A673 (cell line): ENCODE measurements around the gene PDGFC. TPM values are rescaled to one million over a fixed set of nuclear protein-coding genes. Genes with fewer than 3 reads are reported as not detected.

ENCODE experiments used
- BruUV-seq: library from RNA; stranded (reverse); fragments of 400-500 nt; replicated peaks from 2 replicates; lab custom pipeline; 2021; lab: Mats Ljungman, UMichigan
- CTCF ChIA-PET: fragments of 300-600 bp; sonication (Branson Sonifier 250); formaldehyde crosslinking; loops from one replicate; lab custom pipeline; 2022; ENCODE audit warnings: antibody characterized with exemption; lab: Charles Lee
- POLR2A ChIA-PET: fragments of 300-600 bp; sonication (Branson Sonifier 250); formaldehyde crosslinking; loops from one replicate; lab custom pipeline; 2022; ENCODE audit warnings: antibody characterized with exemption; ENCODE audit not compliant: low non-redundant PET; lab: Charles Lee
- DNase-seq: peaks from one replicate; pipeline ENCODE4 v3.0.0-alpha.2; 2015; ENCODE audit warnings: low spot score
- H3K27ac ChIP-seq: fragments of 200-600 bp; sonication (generic); 2 replicates; pipeline ENCODE4 v1.5.1; 2016; ENCODE audit warnings: mixed run types, low read depth, mild to moderate bottlenecking, mixed read lengths, antibody characterized with exemption, low read length; ENCODE audit not compliant: poor library complexity, severe bottlenecking
- H3K27me3 ChIP-seq: fragments of 200-600 bp; sonication (generic); replicated peaks from 2 replicates; pipeline ENCODE4 v1.6.1; 2017; ENCODE audit warnings: mixed run types, low read depth, mild to moderate bottlenecking, mixed read lengths, antibody characterized with exemption, low read length; ENCODE audit not compliant: insufficient read depth, poor library complexity
- H3K36me3 ChIP-seq: fragments of 200-600 bp; sonication (generic); 2 replicates; pipeline ENCODE4 v1.6.1; 2016; ENCODE audit warnings: mixed run types, mild to moderate bottlenecking, mixed read lengths, antibody characterized with exemption, low read length; ENCODE audit not compliant: insufficient read depth, poor library complexity, severe bottlenecking
- H3K4me1 ChIP-seq: fragments of 200-600 bp; sonication (generic); 2 replicates; pipeline ENCODE4 v1.6.1; 2017; ENCODE audit warnings: mixed run types, mild to moderate bottlenecking, mixed read lengths, antibody characterized with exemption, low read length; ENCODE audit not compliant: insufficient read depth, poor library complexity, severe bottlenecking
- H3K4me3 ChIP-seq: fragments of 200-600 bp; sonication (generic); 2 replicates; pipeline ENCODE4 v1.5.1; 2016; ENCODE audit warnings: low read depth, mixed run types, mild to moderate bottlenecking, mixed read lengths, low read length; ENCODE audit not compliant: poor library complexity, severe bottlenecking
- H3K9me3 ChIP-seq: fragments of 200-600 bp; sonication (generic); 2 replicates; pipeline ENCODE4 v1.6.1; 2016; ENCODE audit warnings: mixed run types, low read depth, mild to moderate bottlenecking, mixed read lengths, antibody characterized with exemption, low read length; ENCODE audit not compliant: poor library complexity, severe bottlenecking
- EZH2 ChIP-seq: fragments of 200-600 bp; sonication (generic); IDR thresholded peaks from 2 replicates; pipeline ENCODE4 v1.6.1; 2017; ENCODE audit warnings: borderline replicate concordance, low read depth, mild to moderate bottlenecking, mixed read lengths, antibody characterized with exemption, low read length; ENCODE audit not compliant: poor library complexity, severe bottlenecking
- intact Hi-C: fragments of 100-400 bp; cut with micrococcal nuclease; formaldehyde crosslinking; loops from one replicate; pipeline ENCODE4 v1.10.0; 2022; ENCODE audit not compliant: unreplicated experiment
- total RNA-seq: library from RNA; stranded (reverse); gene quantifications from 2 replicates; pipeline ENCODE4 v1.2.3, GENCODE V29; 2021
- TF ChIP-seq, protein P1 (sequence below): fragments of 300-800, 200-600 bp; sonication (generic); conservative IDR thresholded peaks from 2 replicates; pipeline ENCODE4 v1.5.1; 2017; ENCODE audit warnings: low read depth, mild to moderate bottlenecking, antibody characterized with exemption, low read length, moderate library complexity, mixed read lengths

The PDGFC gene
- total RNA-seq, 1 experiment from 2014 or later: 28.0 TPM

GRCh38 chr4:156800463-156800862 is 171.1 kb downstream of the PDGFC start:
- peaks cover 30% of the 10 kb centered on the region for H3K4me1 ChIP-seq
- no peaks in the 10 kb centered on the region for H3K27me3 ChIP-seq
- no peaks in the 10 kb centered on the region for H3K36me3 ChIP-seq
- TF ChIP-seq, protein P1, sequence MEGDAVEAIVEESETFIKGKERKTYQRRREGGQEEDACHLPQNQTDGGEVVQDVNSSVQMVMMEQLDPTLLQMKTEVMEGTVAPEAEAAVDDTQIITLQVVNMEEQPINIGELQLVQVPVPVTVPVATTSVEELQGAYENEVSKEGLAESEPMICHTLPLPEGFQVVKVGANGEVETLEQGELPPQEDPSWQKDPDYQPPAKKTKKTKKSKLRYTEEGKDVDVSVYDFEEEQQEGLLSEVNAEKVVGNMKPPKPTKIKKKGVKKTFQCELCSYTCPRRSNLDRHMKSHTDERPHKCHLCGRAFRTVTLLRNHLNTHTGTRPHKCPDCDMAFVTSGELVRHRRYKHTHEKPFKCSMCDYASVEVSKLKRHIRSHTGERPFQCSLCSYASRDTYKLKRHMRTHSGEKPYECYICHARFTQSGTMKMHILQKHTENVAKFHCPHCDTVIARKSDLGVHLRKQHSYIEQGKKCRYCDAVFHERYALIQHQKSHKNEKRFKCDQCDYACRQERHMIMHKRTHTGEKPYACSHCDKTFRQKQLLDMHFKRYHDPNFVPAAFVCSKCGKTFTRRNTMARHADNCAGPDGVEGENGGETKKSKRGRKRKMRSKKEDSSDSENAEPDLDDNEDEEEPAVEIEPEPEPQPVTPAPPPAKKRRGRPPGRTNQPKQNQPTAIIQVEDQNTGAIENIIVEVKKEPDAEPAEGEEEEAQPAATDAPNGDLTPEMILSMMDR: peak; percentile 30; the same call in 1 of the 2 replicates
- TF ChIP-seq EZH2: no peak
- DNase-seq: no peak
- H3K4me3 ChIP-seq: no peak overlapping the region
- H3K9me3 ChIP-seq: no peaks in the 10 kb centered on the region
- intact Hi-C loops: no loop called here
- no peak overlapping the region for H3K27ac ChIP-seq
- BruUV-seq: no TSS peak
- CTCF ChIA-PET: interaction anchor here (0.6 kb wide), 1 partner anchor 59 kb away, joined by 3 read pairs; no protein-coding TSS in a partner anchor
- POLR2A ChIA-PET: no interaction called here

DNA sequence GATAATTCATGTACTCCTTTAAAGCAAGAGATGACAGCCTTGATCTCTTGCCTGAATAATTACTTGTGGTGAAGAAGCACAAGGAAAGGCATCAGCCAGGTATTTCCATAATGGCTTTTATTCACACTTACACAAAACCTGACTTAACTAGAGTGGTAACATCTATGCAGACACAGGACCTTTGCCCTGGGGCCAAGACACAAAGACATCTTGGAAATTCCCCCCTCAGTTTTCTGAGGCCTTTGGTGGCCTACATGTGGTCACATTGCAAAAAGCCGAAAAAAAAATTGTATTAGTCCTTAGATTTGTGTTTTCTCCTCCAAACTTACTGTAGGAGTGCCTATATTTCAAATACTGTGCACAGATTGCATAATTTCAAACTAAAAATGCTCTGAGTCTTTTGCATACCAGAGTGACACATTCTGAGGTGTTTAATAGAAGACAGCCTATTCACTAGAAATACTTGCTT is 172.4 kb downstream of the PDGFC start:
- Histone ChIP-seq H3K27ac (no peak overlapping the region), H3K4me1 (peaks cover 33% of the 10 kb centered on the region), H3K4me3 (no peak overlapping the region), H3K27me3 (no peaks in the 10 kb centered on the region), H3K36me3 (no peaks in the 10 kb centered on the region), H3K9me3 (no peaks in the 10 kb centered on the region)
- no TSS peak for BruUV-seq
- POLR2A ChIA-PET: no interaction called here
- CTCF ChIA-PET: no interaction called here
- TF ChIP-seq, protein P1: no peak
- no peak for TF ChIP-seq EZH2
- no peak for DNase-seq
- intact Hi-C loops: no loop called here

DNA sequence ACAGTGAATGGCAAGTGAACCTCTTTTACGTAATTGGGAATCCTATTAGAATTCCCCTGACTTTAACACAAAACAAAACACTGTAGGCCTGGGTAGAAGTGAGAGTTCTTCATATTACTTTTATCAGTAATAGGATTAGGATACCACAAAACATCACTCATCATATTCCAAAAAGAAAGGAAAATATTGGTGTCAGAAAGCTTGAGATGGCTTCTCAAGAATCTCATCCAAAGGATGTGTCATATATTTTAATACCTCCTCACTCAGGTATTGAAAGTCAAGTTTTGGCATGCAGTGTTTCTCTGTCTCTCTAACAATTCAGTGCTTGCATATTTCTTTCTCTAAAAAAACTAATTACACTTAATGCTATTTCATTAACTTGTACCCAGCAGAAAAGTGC is 173.2 kb downstream of the PDGFC start:
- no TSS peak for BruUV-seq
- no peak for DNase-seq
- TF ChIP-seq, protein P1: no peak
- no peak for TF ChIP-seq EZH2
- Histone ChIP-seq H3K4me1 (peaks cover 33% of the 10 kb centered on the region), H3K27me3 (no peaks in the 10 kb centered on the region), H3K9me3 (no peaks in the 10 kb centered on the region), H3K4me3 (no peak overlapping the region), H3K36me3 (no peaks in the 10 kb centered on the region), H3K27ac (no peak overlapping the region)
- CTCF ChIA-PET: interaction anchor here (0.6 kb wide), 1 partner anchor 988 kb away, joined by 5 read pairs; no protein-coding TSS in a partner anchor
- POLR2A ChIA-PET: no interaction called here
- intact Hi-C loops: no loop called here
